ENCODE results near the gene IFNA13.

IFNA13 gene

GRCh38 chr9:21333226-21333625 lies 34.6 kb downstream of the IFNA13 start:
- TF ChIP-seq CTCF (conservative IDR thresholded peaks at IDR 0.05; ENCODE audit: low read depth, low read length) = no peak
- H3K4me3 ChIP-seq (ENCODE audit: low read length) = no peak overlapping the region
- DNase-seq (ENCODE audit: low read depth) = no peak

GRCh38 chr9:21331676-21332402 lies 36.0 kb downstream of the IFNA13 start:
- H3K4me3 ChIP-seq (ENCODE audit: low read length) = no peak overlapping the region
- no peak for DNase-seq (ENCODE audit: low read depth)
- TF ChIP-seq CTCF (conservative IDR thresholded peaks at IDR 0.05; ENCODE audit: low read depth, low read length) = no peak

DNA sequence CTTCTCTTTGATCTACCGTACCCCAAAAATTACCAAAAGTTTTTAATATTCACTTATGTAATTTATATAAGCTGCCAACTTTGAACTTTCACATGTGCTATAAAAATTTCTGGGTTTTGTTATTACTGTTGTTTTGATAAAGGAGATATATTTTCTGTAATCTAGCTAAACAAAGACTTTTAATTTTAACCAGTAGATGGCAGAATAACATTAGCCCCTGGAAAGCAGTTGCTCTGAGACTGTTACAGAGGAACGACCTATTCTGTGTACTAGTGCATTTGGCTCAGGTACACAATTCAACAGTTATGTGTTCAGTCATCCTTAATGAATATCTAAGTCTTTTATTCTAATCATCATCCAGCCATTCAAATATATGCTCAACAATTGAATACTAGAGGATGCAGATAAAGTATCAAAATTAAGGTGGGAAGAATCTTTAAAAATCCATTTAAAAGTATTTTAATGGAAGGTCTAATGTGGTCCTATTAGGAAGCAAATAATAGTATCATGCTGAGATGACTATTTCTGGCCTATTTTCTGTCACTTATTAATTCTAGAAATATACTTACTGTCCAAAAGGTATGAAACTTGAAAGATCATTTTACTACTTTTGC lies 41.2 kb downstream of the IFNA13 start:
- H3K4me3 ChIP-seq (ENCODE audit: low read length) = no peak overlapping the region
- TF ChIP-seq CTCF (conservative IDR thresholded peaks at IDR 0.05; ENCODE audit: low read depth, low read length) = peak; percentile 63
- no peak for DNase-seq (ENCODE audit: low read depth)

DNA sequence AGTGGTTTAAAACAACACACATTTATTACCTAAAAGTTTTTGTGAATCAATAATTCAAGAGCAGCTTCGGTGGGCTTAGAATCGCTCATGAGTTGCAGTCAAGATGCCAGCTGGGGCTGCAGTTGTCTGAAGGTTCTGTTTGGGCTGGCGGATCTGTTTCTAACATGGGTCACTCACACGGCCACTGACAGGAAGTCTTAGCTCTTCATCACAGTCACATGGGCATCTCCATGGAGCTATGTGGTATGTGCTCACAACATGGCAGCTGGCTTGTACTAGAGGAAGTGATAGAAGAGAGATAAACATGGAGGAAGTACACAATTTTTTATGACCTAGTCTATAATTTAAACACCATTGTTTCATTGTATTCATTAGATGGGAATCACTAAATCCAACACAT lies 43.8 kb downstream of the IFNA13 start:
- no peak overlapping the region for H3K4me3 ChIP-seq (ENCODE audit: low read length)
- DNase-seq (ENCODE audit: low read depth) = no peak
- no peak for TF ChIP-seq CTCF (conservative IDR thresholded peaks at IDR 0.05; ENCODE audit: low read depth, low read length)

DNA sequence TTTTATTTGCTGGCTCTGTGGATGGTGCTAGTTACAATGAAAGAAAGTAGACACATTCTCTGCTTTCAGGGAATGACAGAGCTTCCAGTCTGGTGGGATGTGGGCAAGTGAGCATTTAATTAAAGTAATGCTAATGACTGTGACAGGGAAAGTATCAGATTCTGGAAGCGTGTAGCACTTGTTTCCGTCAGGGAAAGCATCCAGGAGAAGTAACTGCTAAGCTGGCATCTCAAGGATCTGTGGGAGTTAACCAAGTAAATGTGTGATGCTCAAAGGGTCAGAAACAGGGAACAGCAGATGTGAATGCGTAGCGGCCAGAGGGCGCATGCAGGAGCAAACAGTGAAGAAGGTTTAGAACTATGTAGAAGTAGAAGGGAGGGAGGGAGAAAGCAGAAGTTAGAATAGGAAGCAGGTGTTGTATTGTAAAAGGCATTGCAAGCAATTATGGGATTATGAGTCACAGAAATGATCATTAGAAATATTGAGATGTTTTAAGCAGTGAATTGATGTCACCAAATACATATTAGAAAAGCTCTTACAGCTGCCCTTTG lies 44.9 kb downstream of the IFNA13 start:
- no peak overlapping the region for H3K4me3 ChIP-seq (ENCODE audit: low read length)
- no peak for DNase-seq (ENCODE audit: low read depth)
- TF ChIP-seq CTCF (conservative IDR thresholded peaks at IDR 0.05; ENCODE audit: low read depth, low read length) = no peak

DNA sequence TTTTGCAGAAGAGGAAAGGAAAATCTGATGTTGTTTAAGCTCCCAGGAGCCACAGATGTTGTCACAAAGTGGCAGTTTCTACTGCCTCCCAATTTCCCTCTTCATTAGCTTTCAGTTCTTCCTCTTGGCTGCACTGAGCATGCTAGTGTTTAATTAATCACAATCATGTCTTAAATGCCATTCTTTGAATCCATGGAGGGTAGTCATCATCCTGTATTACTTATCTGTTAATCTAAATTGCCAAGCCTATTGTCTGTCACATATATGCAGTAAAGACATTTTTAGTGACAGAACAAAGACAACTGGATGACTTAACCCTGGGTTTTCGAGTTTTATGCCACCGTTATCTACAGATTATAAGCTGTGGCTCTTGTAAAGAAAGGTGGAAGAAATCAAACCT lies 47.4 kb downstream of the IFNA13 start:
- DNase-seq (ENCODE audit: low read depth) = no peak
- no peak for TF ChIP-seq CTCF (conservative IDR thresholded peaks at IDR 0.05; ENCODE audit: low read depth, low read length)
- H3K4me3 ChIP-seq (ENCODE audit: low read length) = no peak overlapping the region
